ENCODE data around the gene ANKRD26. TPM values are rescaled to one million over a fixed set of nuclear protein-coding genes. Genes with fewer than 3 reads are reported as not detected.

ANKRD26 gene
- total and polyA plus RNA-seq, 8 donors, result 1.2 to 46.1 (median 9.0) TPM

GRCh38 chr10:26960308-26960707, 140.0 kb downstream of the ANKRD26 start:
- Histone ChIP-seq H3K4me1 (no peaks in the 10 kb centered on the region), H3K27ac (no peak overlapping the region), H3K9me3 (no peaks in the 10 kb centered on the region), H3K27me3 (no peaks in the 10 kb centered on the region), H3K4me3 (no peak overlapping the region), H3K36me3 (peaks cover 0 to 29% (median 3%) of the 10 kb centered on the region in 4 donors)
- no peak for DNase-seq
- 83 to 89% (median 88%) methylated on average over 7 of the region's 7 CpGs for WGBS, 5 donors
- TF ChIP-seq POLR2A (IDR thresholded peaks at IDR 0.05) (no peak), EP300 (IDR thresholded peaks at IDR 0.05) (no peak), POLR2AphosphoS5 (IDR thresholded peaks at IDR 0.05) (no peak)
- intact Hi-C loops (cut with DNase I; ENCODE audit: low total_unique reads), result no loop called here

- Histone ChIP-seq H3K36me3 (peaks cover 0 to 29% (median 3%) of the 10 kb centered on the region in 4 donors), H3K27me3 (no peaks in the 10 kb centered on the region), H3K4me1 (no peaks in the 10 kb centered on the region), H3K9me3 (no peaks in the 10 kb centered on the region), H3K4me3 (no peak overlapping the region), H3K27ac (no peak overlapping the region)
- no peak for DNase-seq
- TF ChIP-seq EP300 (IDR thresholded peaks at IDR 0.05) (no peak), POLR2A (IDR thresholded peaks at IDR 0.05) (no peak), POLR2AphosphoS5 (IDR thresholded peaks at IDR 0.05) (no peak), CTCF (IDR thresholded peaks at IDR 0.05) (no peak)
- intact Hi-C loops (cut with DNase I; ENCODE audit: low total_unique reads), result no loop called here
- 85 to 92% (median 88%) methylated on average over 6 of the region's 6 CpGs for WGBS, 5 donors
Measured at GRCh38 chr10:26959841-26960240, 140.5 kb downstream of the ANKRD26 start.

Small RNA genes within 50 kb of the gene (small RNA-seq; reads per million reads assigned to genes)
- gene RNU6-490P, result 0 reads per million in 4 donors

Other genes with a start within 250 kb of the ANKRD26 start
- 10 to 100 TPM; 11.7 to 71.0 (median 23.9) TPM for gene ABI1, start 239.5 kb downstream of the ANKRD26 start, total RNA-seq
- 10 to 100 TPM; 19.7 to 36.8 (median 21.5) TPM for gene ABI1, start 239.5 kb downstream of the ANKRD26 start, polyA plus RNA-seq
- gene YME1L1, start 53.9 kb upstream of the ANKRD26 start, total RNA-seq, result 100 to 1,000 TPM in 2 of 5 donors, 10 to 100 TPM in 3; 20.9 to 129 (median 40.3) TPM
- 10 to 100 TPM; 22.1 to 41.7 (median 28.5) TPM for gene YME1L1, start 53.9 kb upstream of the ANKRD26 start, polyA plus RNA-seq
- 10 to 100 TPM in 2 of 5 donors, 1 to 10 TPM in 3; 3.6 to 16.7 (median 8.5) TPM for gene MASTL, start 54.9 kb upstream of the ANKRD26 start, total RNA-seq
- 1 to 10 TPM; 2.9 to 4.3 (median 2.9) TPM for gene MASTL, start 54.9 kb upstream of the ANKRD26 start, polyA plus RNA-seq
- 10 to 100 TPM in 4 of 5 donors, 1 to 10 TPM in 1; 6.7 to 45.2 (median 14.5) TPM for gene ACBD5, start 140.3 kb upstream of the ANKRD26 start, total RNA-seq
- 10 to 100 TPM in 2 of 3 donors, 1 to 10 TPM in 1; 6.2 to 19.1 (median 13.0) TPM for gene ACBD5, start 140.3 kb upstream of the ANKRD26 start, polyA plus RNA-seq